SK-N-SH treated with all-trans-retinoic acid at 6 μM for 48 hours (cell line): ENCODE measurements around the gene DNAH3.
A peak's percentile ranks its signal among the peaks of the same experiment; 100 is the strongest.

ENCODE experiments used
- ATAC-seq: fragments of 200-7000 bp; cut with Tn5 transposase; 3 replicates; pipeline ENCODE4 v1.9.1; 2020; ENCODE audit warnings: mild to moderate bottlenecking, moderate library complexity
- CREB5 ChIP-seq: fragments of 250-450 bp; sonication (Bioruptor Pico); IDR thresholded peaks from 2 replicates; pipeline ENCODE4 v1.5.1; 2020; ENCODE audit warnings: low read depth, mild to moderate bottlenecking, moderate library complexity
- CSDC2 ChIP-seq: fragments of 250-450 bp; sonication (Bioruptor Pico); IDR thresholded peaks from 2 replicates; pipeline ENCODE4 v1.5.0; 2020; ENCODE audit warnings: mild to moderate bottlenecking, moderate library complexity
- CSRNP3 ChIP-seq: fragments of 250-450 bp; sonication (Bioruptor Pico); IDR thresholded peaks from 2 replicates; pipeline ENCODE4 v1.5.1; 2021; ENCODE audit warnings: mild to moderate bottlenecking, moderate library complexity
- ESRRG ChIP-seq: fragments of 250-450 bp; sonication (Bioruptor Pico); IDR thresholded peaks from 2 replicates; pipeline ENCODE4 v1.6.1; 2021; ENCODE audit warnings: mild to moderate bottlenecking
- GLIS3 ChIP-seq: fragments of 250-450 bp; sonication (Bioruptor Pico); IDR thresholded peaks from 2 replicates; pipeline ENCODE4 v1.5.0; 2020; ENCODE audit warnings: mild to moderate bottlenecking, moderate library complexity
- ISL1 ChIP-seq: fragments of 250-450 bp; sonication (Bioruptor Pico); IDR thresholded peaks from 2 replicates; pipeline ENCODE4 v2.1.2; 2022; ENCODE audit warnings: mild to moderate bottlenecking, moderate library complexity
- PATZ1 ChIP-seq: fragments of 250-450 bp; sonication (Bioruptor Pico); IDR thresholded peaks from 2 replicates; pipeline ENCODE4 v1.8.0; 2020; ENCODE audit warnings: mild to moderate bottlenecking, moderate library complexity, borderline replicate concordance
- POU6F1 ChIP-seq: fragments of 250-450 bp; sonication (Bioruptor Pico); IDR thresholded peaks from 2 replicates; pipeline ENCODE4 v1.8.0; 2021; ENCODE audit warnings: low read depth, mild to moderate bottlenecking, moderate library complexity, borderline replicate concordance
- RARB ChIP-seq: fragments of 250-450 bp; sonication (Bioruptor Pico); IDR thresholded peaks from 2 replicates; pipeline ENCODE4 v1.8.0; 2021; ENCODE audit warnings: mild to moderate bottlenecking, moderate library complexity
- TCF4 ChIP-seq: fragments of 250-450 bp; sonication (Bioruptor Pico); IDR thresholded peaks from 2 replicates; pipeline ENCODE4 v1.8.0; 2021; ENCODE audit warnings: mild to moderate bottlenecking, moderate library complexity, borderline replicate concordance
- TOX ChIP-seq: fragments of 250-450 bp; sonication (Bioruptor Pico); IDR thresholded peaks from 2 replicates; pipeline ENCODE4 v1.8.0; 2021; ENCODE audit warnings: mild to moderate bottlenecking, moderate library complexity, borderline replicate concordance
- TSHZ2 ChIP-seq: fragments of 250-450 bp; sonication (Bioruptor Pico); IDR thresholded peaks from 2 replicates; pipeline ENCODE4 v1.5.0; 2020; ENCODE audit warnings: mild to moderate bottlenecking, moderate library complexity
- ZFP3 ChIP-seq: fragments of 250-450 bp; sonication (Bioruptor Pico); IDR thresholded peaks from 2 replicates; pipeline ENCODE4 v1.5.0; 2020; ENCODE audit warnings: mild to moderate bottlenecking, moderate library complexity
- ZFP30 ChIP-seq: fragments of 450-650 bp; formaldehyde crosslinking; IDR thresholded peaks from 2 replicates; pipeline ENCODE4 v1.5.0; 2022; ENCODE audit warnings: mild to moderate bottlenecking, moderate library complexity
- ZNF70 ChIP-seq: fragments of 450-650 bp; formaldehyde crosslinking; IDR thresholded peaks from 2 replicates; pipeline ENCODE4 v1.5.0; 2020; ENCODE audit warnings: mild to moderate bottlenecking, moderate library complexity

DNAH3 gene

GRCh38 chr16:20899477-20900298, 251.0 kb downstream of the DNAH3 start:
- ATAC-seq = peak; percentile 4
- TF ChIP-seq ZFP3 (CRISPR knock-in tag) = peak; percentile 90
- no peak for TF ChIP-seq GLIS3 (CRISPR knock-in tag)

GRCh38 chr16:20899071-20899470, 251.6 kb downstream of the DNAH3 start:
- TF ChIP-seq CREB5 (CRISPR knock-in tag) = no peak
- TF ChIP-seq CSDC2 = no peak
- TF ChIP-seq ESRRG (CRISPR knock-in tag) = no peak
- TF ChIP-seq RARB (CRISPR knock-in tag) = no peak
- TF ChIP-seq, all 23 proteins: peak for 0
- peak; percentile 5; the same call in 2 of the 3 replicates for ATAC-seq

GRCh38 chr16:20897922-20898321, 252.7 kb downstream of the DNAH3 start:
- ATAC-seq = no peak
- TF ChIP-seq CSDC2 (no peak), POU6F1 (no peak), ZFP3 (CRISPR knock-in tag) (no peak), CREB5 (CRISPR knock-in tag) (no peak)

GRCh38 chr16:20897253-20897897, 253.3 kb downstream of the DNAH3 start:
- ATAC-seq = no peak

GRCh38 chr16:20894388-20894787, 256.3 kb downstream of the DNAH3 start:
- no peak for ATAC-seq
- TF ChIP-seq CSDC2 = no peak
- no peak for TF ChIP-seq ZNF70
- TF ChIP-seq CSRNP3 (CRISPR knock-in tag) = no peak
- no peak for TF ChIP-seq ESRRG (CRISPR knock-in tag)
- no peak for TF ChIP-seq TCF4 (CRISPR knock-in tag)
- TF ChIP-seq POU6F1 = no peak
- TF ChIP-seq PATZ1 (CRISPR knock-in tag) = no peak
- TF ChIP-seq TOX (CRISPR knock-in tag) = no peak
- no peak for TF ChIP-seq ISL1 (CRISPR knock-in tag)
- TF ChIP-seq TSHZ2 (CRISPR knock-in tag) = no peak

More at GRCh38 chr16:20897253-20897897, 253.3 kb downstream of the DNAH3 start:
- TF ChIP-seq TOX (CRISPR knock-in tag) = no peak
- no peak for TF ChIP-seq POU6F1
- no peak for TF ChIP-seq RARB (CRISPR knock-in tag)
- TF ChIP-seq ZFP30 (CRISPR knock-in tag) = no peak
